GM23338 (cell line): ENCODE measurements around the gene PARD6A. TPM values are rescaled to one million over a fixed set of nuclear protein-coding genes. Genes with fewer than 3 reads are reported as not detected.

Experiments used
- ATAC-seq: fragments of 200-7000 bp; cut with Tn5 transposase; 3 replicates; pipeline ENCODE4 v1.9.1; 2020
- DNase-seq: peaks from one replicate; pipeline ENCODE4 v3.0.0-alpha.2; 2015; ENCODE audit warnings: low spot score
- H2AFZ ChIP-seq: fragments of 200-600 bp; sonication (generic); 2 replicates; pipeline ENCODE4 v1.8.0; 2016; ENCODE audit warnings: antibody characterized with exemption, mild to moderate bottlenecking, moderate library complexity
- H3F3A ChIP-seq: fragments of 200-600 bp; sonication (generic); replicated peaks from 2 replicates; pipeline ENCODE4 v1.8.0; 2017; ENCODE audit warnings: antibody characterized with exemption, mixed run types, low read depth
- H3K27ac ChIP-seq: fragments of 200-600 bp; sonication (generic); 2 replicates; pipeline ENCODE4 v1.6.1; 2016; ENCODE audit warnings: low read depth
- H3K27me3 ChIP-seq: fragments of 200-600 bp; sonication (generic); 2 replicates; pipeline ENCODE4 v1.8.0; 2016; ENCODE audit warnings: mild to moderate bottlenecking, mixed run types, moderate library complexity; ENCODE audit not compliant: insufficient read depth
- H3K36me3 ChIP-seq: fragments of 200-600 bp; sonication (generic); 2 replicates; pipeline ENCODE4 v1.8.0; 2016; ENCODE audit warnings: mild to moderate bottlenecking; ENCODE audit not compliant: insufficient read depth
- H3K4me1 ChIP-seq: fragments of 200-600 bp; sonication (generic); 2 replicates; pipeline ENCODE4 v1.8.0; 2016; ENCODE audit warnings: mild to moderate bottlenecking, moderate library complexity; ENCODE audit not compliant: insufficient read depth
- H3K4me2 ChIP-seq: fragments of 200-600 bp; sonication (generic); 2 replicates; pipeline ENCODE4 v1.7.1; 2017; ENCODE audit warnings: mixed run types
- H3K4me3 ChIP-seq: fragments of 200-600 bp; sonication (generic); 2 replicates; pipeline ENCODE4 v1.6.1; 2016; ENCODE audit warnings: mixed run types
- H3K79me2 ChIP-seq: fragments of 200-600 bp; sonication (generic); replicated peaks from 2 replicates; pipeline ENCODE4 v1.8.0; 2017; ENCODE audit warnings: mild to moderate bottlenecking; ENCODE audit not compliant: insufficient read depth
- H3K9me2 ChIP-seq: fragments of 200-600 bp; sonication (generic); 2 replicates; pipeline ENCODE4 v1.8.0; 2017; ENCODE audit not compliant: insufficient read depth
- H4K20me1 ChIP-seq: fragments of 200-600 bp; sonication (generic); replicated peaks from 2 replicates; pipeline ENCODE4 v1.8.0; 2017; ENCODE audit warnings: mild to moderate bottlenecking; ENCODE audit not compliant: insufficient read depth
- H3K27ac Mint-ChIP-seq: 2 replicates; pipeline ENCODE4 v1.8.0; 2020; ENCODE audit warnings: inconsistent platforms, mild to moderate bottlenecking, moderate library complexity, mixed read lengths
- H3K27me3 Mint-ChIP-seq: 3 replicates; pipeline ENCODE4 v1.8.0; 2022; ENCODE audit warnings: low read depth, mild to moderate bottlenecking, moderate library complexity, mixed read lengths, inconsistent platforms; ENCODE audit not compliant: insufficient read depth, poor library complexity
- H3K36me3 Mint-ChIP-seq: 3 replicates; pipeline ENCODE4 v1.8.0; 2021; ENCODE audit warnings: low read depth, mild to moderate bottlenecking, inconsistent platforms, moderate library complexity, mixed read lengths
- H3K4me1 Mint-ChIP-seq: 3 replicates; pipeline ENCODE4 v1.8.0; 2020; ENCODE audit warnings: mild to moderate bottlenecking, inconsistent platforms, mixed read lengths
- H3K4me3 Mint-ChIP-seq: 3 replicates; pipeline ENCODE4 v1.8.0; 2021; ENCODE audit warnings: moderate library complexity, mild to moderate bottlenecking, inconsistent platforms, mixed read lengths
- H3K9me3 Mint-ChIP-seq: 3 replicates; pipeline ENCODE4 v1.8.0; 2020; ENCODE audit warnings: moderate library complexity, mild to moderate bottlenecking, inconsistent platforms, mixed read lengths
- CREB1 ChIP-seq: fragments of 250-450 bp; sonication (Bioruptor Pico); IDR thresholded peaks from 2 replicates; pipeline ENCODE4 v1.5.0; 2020; ENCODE audit warnings: low read depth, mild to moderate bottlenecking, moderate library complexity
- CTCF ChIP-seq, 2 experiments: fragments of 200-600 bp in 1 of 2; sonication (generic) in 1 of 2; conservative IDR thresholded peaks; 2 replicates each; pipeline versions ENCODE4 v1.5.1 to v1.6.1; 2016 to 2017; ENCODE audit warnings: antibody characterized with exemption in 2 of 2, low read depth in 2 of 2, mild to moderate bottlenecking in 2 of 2, moderate library complexity in 1 of 2
- ETS1 ChIP-seq: IDR thresholded peaks from 2 replicates; pipeline ENCODE4 v1.6.1; 2016; ENCODE audit warnings: antibody characterized with exemption
- EZH2 ChIP-seq: fragments of 200-600 bp; sonication (generic); IDR thresholded peaks from one replicate; pipeline ENCODE4 v1.8.0; 2017; ENCODE audit warnings: antibody characterized with exemption, mild to moderate bottlenecking, low read depth; ENCODE audit not compliant: unreplicated experiment
- REST ChIP-seq: IDR thresholded peaks from one replicate; pipeline ENCODE4 v1.6.1; 2018; ENCODE audit warnings: antibody characterized with exemption; ENCODE audit not compliant: unreplicated experiment
- STAT1 ChIP-seq: IDR thresholded peaks from one replicate; pipeline ENCODE4 v1.6.1; 2016; ENCODE audit warnings: antibody characterized with exemption; ENCODE audit not compliant: unreplicated experiment
- ZNF114 ChIP-seq: fragments of 250-450 bp; sonication (Bioruptor Pico); IDR thresholded peaks from 2 replicates; pipeline ENCODE4 v1.5.0; 2020; ENCODE audit warnings: mild to moderate bottlenecking, moderate library complexity
- ZNF331 ChIP-seq: fragments of 250-450 bp; sonication (Bioruptor Pico); IDR thresholded peaks from 2 replicates; pipeline ENCODE4 v1.5.0; 2020; ENCODE audit warnings: low read depth, mild to moderate bottlenecking, moderate library complexity
- polyA plus RNA-seq: library from polyadenylated mRNA; unstranded; fragments of >200 nt; fragmentation: Nextera tagmentation; extraction: Ambion mirVana; gene quantifications from 2 replicates; pipeline ENCODE4 v1.2.1, GENCODE V29; 2016
- total RNA-seq: library from RNA; depleted of rRNA; stranded (reverse); fragments of >200 nt; shearing (Covaris generic); gene quantifications from 2 replicates; pipeline ENCODE4 v1.2.3, GENCODE V29; 2014

Gene PARD6A
- total and polyA plus RNA-seq, 2 experiments from 2014 or later: 11.1 to 15.7 TPM

GRCh38 chr16:67636713-67637112, 24.0 kb upstream of the PARD6A start (continued):
- TF ChIP-seq CTCF (conservative IDR thresholded peaks at IDR 0.05; ENCODE audit: low read depth in 2 of 2) (no peak), EZH2 (no peak), STAT1 (no peak), CREB1 (CRISPR knock-in tag) (no peak)

DNA sequence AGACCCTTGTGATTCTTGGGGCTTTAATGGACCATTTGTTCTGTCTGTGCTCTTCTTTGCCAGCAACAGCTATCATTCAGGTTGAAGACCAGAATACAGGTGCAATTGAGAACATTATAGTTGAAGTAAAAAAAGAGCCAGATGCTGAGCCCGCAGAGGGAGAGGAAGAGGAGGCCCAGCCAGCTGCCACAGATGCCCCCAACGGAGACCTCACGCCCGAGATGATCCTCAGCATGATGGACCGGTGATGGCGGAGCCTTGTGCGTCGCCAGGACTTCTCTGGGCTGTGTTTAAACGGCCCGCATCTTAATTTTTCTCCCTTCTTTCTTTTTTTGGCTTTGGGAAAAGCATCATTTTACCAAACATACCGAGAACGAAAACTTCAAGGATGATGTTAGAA, 23.1 kb upstream of the PARD6A start:
- ATAC-seq (no peak), DNase-seq (no peak)
- H3K27me3 Mint-ChIP-seq: peaks cover 8% of the 10 kb centered on the region
- peaks cover 3% of the 10 kb centered on the region; the same call in 1 of the 2 replicates for H3F3A ChIP-seq
- H3K36me3 ChIP-seq: peaks cover 25% of the 10 kb centered on the region
- no peak overlapping the region for H3K27ac Mint-ChIP-seq
- peaks cover 59% of the 10 kb centered on the region for H3K36me3 Mint-ChIP-seq
- no peak overlapping the region for H3K27ac ChIP-seq
- no peak overlapping the region for H2AFZ ChIP-seq
- H3K4me2 ChIP-seq: no peak overlapping the region
- no peak overlapping the region for H3K4me3 Mint-ChIP-seq
- no peaks in the 10 kb centered on the region; the same call in 1 of the 2 replicates for H4K20me1 ChIP-seq
- no peak overlapping the region for H3K4me3 ChIP-seq
- no peaks in the 10 kb centered on the region for H3K9me3 Mint-ChIP-seq
- no peaks in the 10 kb centered on the region for H3K4me1 Mint-ChIP-seq
- H3K79me2 ChIP-seq: peaks cover 5% of the 10 kb centered on the region; the same call in 1 of the 2 replicates
- H3K9me2 ChIP-seq: no peaks in the 10 kb centered on the region
- TF ChIP-seq REST (no peak), CTCF (conservative IDR thresholded peaks at IDR 0.05; ENCODE audit: low read depth in 2 of 2) (no peak), ZNF331 (CRISPR knock-in tag) (no peak), ETS1 (no peak), ZNF114 (CRISPR knock-in tag) (no peak), EZH2 (no peak)
- H3K27me3 ChIP-seq: no peaks in the 10 kb centered on the region
- H3K4me1 ChIP-seq: no peaks in the 10 kb centered on the region
